Measurements from ENCODE around the gene CHST11.

CHST11 gene

GRCh38 chr12:104456417-104456949 lies at the start of gene CHST11:
Gene CHST11 (plus strand): TSS chr12:104456948.
- DNase-seq (ENCODE audit: low read depth), result peak; percentile 64

- DNase-seq (ENCODE audit: low read depth), result no peak
Measured at GRCh38 chr12:104407438-104407837, 49.3 kb upstream of the CHST11 start.

- no peak for DNase-seq (ENCODE audit: low read depth)
Measured at GRCh38 chr12:104407922-104408321, 48.8 kb upstream of the CHST11 start.

GRCh38 chr12:104410326-104410725 lies 46.4 kb upstream of the CHST11 start:
- no peak for DNase-seq (ENCODE audit: low read depth)

- DNase-seq (ENCODE audit: low read depth), result no peak
Measured at GRCh38 chr12:104410786-104411185, 46.0 kb upstream of the CHST11 start.

- no peak for DNase-seq (ENCODE audit: low read depth)
Measured at GRCh38 chr12:104411826-104412641, 44.7 kb upstream of the CHST11 start.

- no peak for DNase-seq (ENCODE audit: low read depth)
Measured at GRCh38 chr12:104412681-104413080, 44.1 kb upstream of the CHST11 start.

- no peak for DNase-seq (ENCODE audit: low read depth)
Measured at GRCh38 chr12:104413330-104413729, 43.4 kb upstream of the CHST11 start.

GRCh38 chr12:104414581-104415341 lies 42.0 kb upstream of the CHST11 start:
- no peak for DNase-seq (ENCODE audit: low read depth)

GRCh38 chr12:104415342-104415980 lies 41.3 kb upstream of the CHST11 start:
- DNase-seq (ENCODE audit: low read depth), result no peak

GRCh38 chr12:104416136-104416535 lies 40.6 kb upstream of the CHST11 start:
- no peak for DNase-seq (ENCODE audit: low read depth)

GRCh38 chr12:104416585-104416984 lies 40.2 kb upstream of the CHST11 start:
- no peak for DNase-seq (ENCODE audit: low read depth)

GRCh38 chr12:104419717-104420116 lies 37.0 kb upstream of the CHST11 start:
- no peak for DNase-seq (ENCODE audit: low read depth)

- no peak for DNase-seq (ENCODE audit: low read depth)
Measured at GRCh38 chr12:104420868-104421267, 35.9 kb upstream of the CHST11 start.

GRCh38 chr12:104421343-104421742 lies 35.4 kb upstream of the CHST11 start:
- DNase-seq (ENCODE audit: low read depth), result no peak

GRCh38 chr12:104422441-104422840 lies 34.3 kb upstream of the CHST11 start:
- DNase-seq (ENCODE audit: low read depth), result no peak

- DNase-seq (ENCODE audit: low read depth), result no peak
Measured at GRCh38 chr12:104423273-104423672, 33.5 kb upstream of the CHST11 start.

- no peak for DNase-seq (ENCODE audit: low read depth)
Measured at GRCh38 chr12:104423809-104424208, 32.9 kb upstream of the CHST11 start.

GRCh38 chr12:104424955-104425354 lies 31.8 kb upstream of the CHST11 start:
- DNase-seq (ENCODE audit: low read depth), result no peak

- no peak for DNase-seq (ENCODE audit: low read depth)
Measured at GRCh38 chr12:104425614-104426013, 31.1 kb upstream of the CHST11 start.

- DNase-seq (ENCODE audit: low read depth), result no peak
Measured at GRCh38 chr12:104426926-104427546, 29.7 kb upstream of the CHST11 start.

- no peak for DNase-seq (ENCODE audit: low read depth)
Measured at GRCh38 chr12:104427547-104427938, 29.2 kb upstream of the CHST11 start.

Measured in T-helper 22 cell (primary cell).